Omental fat pad (tissue), 4 donors: ENCODE results near the gene SGMS2. TPM values are rescaled to one million over a fixed set of nuclear protein-coding genes. Genes with fewer than 3 reads are reported as not detected.

Experiments
- ATAC-seq: fragments of 150-250 bp; one replicate; pipeline ENCODE4 v1.9.1; 2016; ENCODE audit warnings: mild to moderate bottlenecking, moderate library complexity; ENCODE audit not compliant: low FRiP score
- DNase-seq: peaks from one replicate; pipeline ENCODE4 v3.0.0-alpha.2; 2019; ENCODE audit warnings: low spot score
- total RNA-seq, 4 donors: library from RNA; depleted of rRNA; stranded (reverse); fragments of >200 nt; gene quantifications; one replicate each; pipeline ENCODE4 v1.1.0, GENCODE V29; 2016
- TF ChIP-seq, protein P1 (sequence below), 3 donors: fragments of 450-650 bp; IDR thresholded peaks; one replicate each; pipeline ENCODE4 v1.5.1; 2016 to 2017; ENCODE audit warnings: antibody characterized with exemption in 3 of 3, mild to moderate bottlenecking in 3 of 3, moderate library complexity in 2 of 3

SGMS2 gene
- total RNA-seq, 4 donors from 2014 or later: 20.2 to 473 (median 149) TPM

DNA sequence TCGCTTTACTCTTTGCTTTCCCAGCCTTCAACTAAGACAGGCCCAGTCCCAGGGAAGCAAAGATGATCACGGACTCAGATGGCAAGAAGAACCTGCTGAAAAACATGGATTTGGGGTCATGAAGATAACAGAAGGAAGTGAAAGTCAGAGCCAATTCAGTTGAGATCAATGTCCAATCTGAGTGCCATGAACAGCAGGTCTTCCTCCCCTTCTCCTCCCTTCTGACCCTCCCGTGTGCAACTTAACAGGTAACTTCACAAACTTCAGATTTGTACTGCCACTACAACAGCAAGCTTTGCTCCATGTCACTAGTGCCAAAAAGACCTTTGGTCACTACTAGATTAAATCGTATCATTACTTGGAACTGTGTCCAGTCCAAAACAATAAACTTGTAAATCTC is 15.5 kb upstream of the SGMS2 start:
- no peak for ATAC-seq
- no peak for DNase-seq
- TF ChIP-seq, protein P1, sequence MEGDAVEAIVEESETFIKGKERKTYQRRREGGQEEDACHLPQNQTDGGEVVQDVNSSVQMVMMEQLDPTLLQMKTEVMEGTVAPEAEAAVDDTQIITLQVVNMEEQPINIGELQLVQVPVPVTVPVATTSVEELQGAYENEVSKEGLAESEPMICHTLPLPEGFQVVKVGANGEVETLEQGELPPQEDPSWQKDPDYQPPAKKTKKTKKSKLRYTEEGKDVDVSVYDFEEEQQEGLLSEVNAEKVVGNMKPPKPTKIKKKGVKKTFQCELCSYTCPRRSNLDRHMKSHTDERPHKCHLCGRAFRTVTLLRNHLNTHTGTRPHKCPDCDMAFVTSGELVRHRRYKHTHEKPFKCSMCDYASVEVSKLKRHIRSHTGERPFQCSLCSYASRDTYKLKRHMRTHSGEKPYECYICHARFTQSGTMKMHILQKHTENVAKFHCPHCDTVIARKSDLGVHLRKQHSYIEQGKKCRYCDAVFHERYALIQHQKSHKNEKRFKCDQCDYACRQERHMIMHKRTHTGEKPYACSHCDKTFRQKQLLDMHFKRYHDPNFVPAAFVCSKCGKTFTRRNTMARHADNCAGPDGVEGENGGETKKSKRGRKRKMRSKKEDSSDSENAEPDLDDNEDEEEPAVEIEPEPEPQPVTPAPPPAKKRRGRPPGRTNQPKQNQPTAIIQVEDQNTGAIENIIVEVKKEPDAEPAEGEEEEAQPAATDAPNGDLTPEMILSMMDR (IDR thresholded peaks at IDR 0.05): no peak

DNA sequence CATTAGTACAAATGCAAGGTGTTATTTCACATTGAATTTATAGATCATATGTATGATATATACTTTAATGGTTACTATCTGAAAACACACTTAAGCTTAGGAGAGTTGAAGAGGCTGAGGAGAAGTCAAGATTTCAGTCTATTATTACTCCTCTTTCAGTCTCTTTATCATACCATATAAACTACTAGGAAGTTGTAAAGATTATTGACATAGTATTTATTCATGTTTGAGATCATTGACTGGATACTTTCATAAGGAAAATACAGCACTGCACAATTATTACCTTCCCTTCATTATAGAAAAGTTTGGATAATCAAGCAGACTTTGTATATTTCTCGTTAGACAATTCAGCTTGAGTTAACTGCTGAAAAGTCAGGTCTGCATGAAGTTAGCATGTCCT is 10.0 kb upstream of the SGMS2 start:
- ATAC-seq (no peak), DNase-seq (no peak)
- TF ChIP-seq, protein P1 (IDR thresholded peaks at IDR 0.05): no peak

DNA sequence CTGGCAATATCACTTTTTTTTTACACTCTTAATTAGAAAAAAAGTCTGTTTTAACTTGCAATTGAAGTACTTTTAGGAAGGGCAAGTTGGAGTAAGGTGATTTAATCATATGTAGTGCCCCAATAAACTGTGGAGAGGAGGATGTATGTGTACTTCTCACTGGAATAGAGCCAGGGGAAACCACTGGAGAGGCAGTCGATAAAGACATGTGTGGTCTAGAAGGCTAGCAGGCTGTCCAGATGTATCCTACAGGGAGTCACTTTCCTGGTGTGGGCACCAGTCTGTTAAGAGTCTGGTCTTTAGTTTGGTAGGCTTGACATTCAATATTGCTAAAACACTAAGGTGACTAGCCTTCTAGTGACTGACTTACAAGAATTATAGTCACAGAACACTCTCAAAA is 9.6 kb upstream of the SGMS2 start:
- TF ChIP-seq, protein P1 (IDR thresholded peaks at IDR 0.05): no peak
- ATAC-seq (no peak), DNase-seq (no peak)

DNA sequence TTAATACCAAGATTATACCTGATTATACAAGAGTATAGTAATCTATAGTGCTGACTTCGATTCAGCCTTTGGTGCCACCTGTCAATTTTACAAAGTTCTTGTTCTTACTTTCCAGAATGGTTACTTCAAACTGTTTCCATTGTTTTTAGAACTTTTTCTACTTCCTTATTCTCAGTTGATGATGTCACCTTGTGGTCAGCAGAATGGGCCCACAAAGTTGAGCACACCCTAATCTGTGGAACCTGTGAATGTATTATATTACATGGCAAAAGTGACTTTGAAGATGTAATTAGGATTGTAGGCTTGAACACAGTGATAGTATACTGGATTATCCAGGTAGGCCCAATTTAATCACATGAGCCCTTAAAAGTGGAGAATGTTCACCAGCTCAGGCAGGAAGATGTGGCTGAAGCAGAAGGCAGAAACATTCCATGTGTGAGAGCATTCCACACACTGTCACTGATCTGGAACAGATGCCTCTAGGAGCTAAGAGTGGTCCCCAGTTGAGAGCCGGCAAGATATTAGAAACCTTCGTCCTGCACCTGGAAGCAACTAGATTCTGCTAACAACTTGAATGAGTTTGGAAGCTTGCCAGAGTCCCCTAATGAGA is 6.3 kb upstream of the SGMS2 start:
- DNase-seq (no peak), ATAC-seq (no peak)
- TF ChIP-seq, protein P1 (IDR thresholded peaks at IDR 0.05): no peak

DNA sequence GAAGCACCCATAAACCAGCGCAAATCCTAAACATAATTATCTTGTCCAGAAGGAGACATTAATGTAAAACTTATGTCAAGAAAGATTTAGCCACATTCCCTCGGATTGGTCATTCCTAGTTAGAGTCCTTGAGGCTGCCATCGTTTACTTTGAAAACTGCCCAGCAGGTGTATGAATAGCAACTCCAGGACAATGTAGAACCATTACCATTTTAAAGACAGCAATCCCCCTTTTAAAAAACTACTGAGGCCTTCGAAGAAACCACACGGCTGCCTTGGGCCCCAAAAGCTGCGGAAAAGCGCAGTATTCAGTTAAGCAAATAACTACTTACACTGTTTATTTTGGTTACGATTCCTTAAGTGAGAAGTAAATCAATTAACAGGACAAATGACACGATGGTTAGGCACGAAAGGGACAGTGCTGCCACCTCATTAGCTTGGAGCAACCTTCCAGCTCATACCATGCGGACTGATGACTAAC is 822 bp upstream of the SGMS2 start:
- DNase-seq: no peak
- ATAC-seq: no peak
- TF ChIP-seq, protein P1 (IDR thresholded peaks at IDR 0.05): no peak

DNA sequence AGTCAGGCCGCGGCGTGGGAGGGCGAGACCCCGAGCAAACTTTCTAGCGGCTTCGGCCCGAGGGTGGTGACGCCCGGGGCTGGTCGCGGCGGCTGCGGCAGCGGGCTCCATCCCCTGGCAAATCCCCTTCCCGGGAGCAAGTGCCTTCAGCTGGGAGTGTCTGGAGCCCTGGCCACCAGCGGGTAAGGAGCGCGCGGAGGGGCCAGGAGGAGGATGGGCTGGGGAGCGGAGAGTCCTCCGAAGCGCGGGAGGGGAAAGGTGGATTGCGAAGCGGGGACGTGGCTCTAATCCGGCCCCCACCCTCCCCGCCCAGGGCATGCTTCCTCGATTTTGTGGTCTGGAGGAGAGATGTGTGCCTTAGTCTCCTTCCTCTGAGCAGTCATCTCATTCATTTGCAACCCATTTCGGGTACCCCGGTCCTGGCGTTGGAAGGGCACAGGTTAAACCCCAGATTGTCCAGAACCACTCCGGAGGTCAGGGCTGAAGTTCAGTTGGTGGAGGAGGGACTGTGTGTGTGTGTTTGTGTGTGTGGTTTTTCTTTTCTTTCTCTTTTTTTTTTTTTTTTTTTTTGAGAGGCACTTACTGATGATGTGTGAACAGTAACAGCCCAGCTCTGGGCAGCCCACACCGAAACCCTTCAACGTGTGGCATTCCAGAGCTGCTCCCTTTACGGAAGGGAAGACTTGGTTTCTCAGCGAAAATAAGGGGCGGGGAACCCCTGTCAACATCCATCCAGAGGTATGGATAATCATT is 516 bp downstream of the SGMS2 start:
- no peak for DNase-seq
- TF ChIP-seq, protein P1 (IDR thresholded peaks at IDR 0.05): no peak
- ATAC-seq: peak; percentile 41
